Panc1 (cell line): ENCODE measurements around the gene CRYGD. TPM values are rescaled to one million over a fixed set of nuclear protein-coding genes. Genes with fewer than 3 reads are reported as not detected.
"Not testable (repeated sequence)": the region's sequence is repeated elsewhere in the genome, so short reads cannot be mapped to it uniquely, and the experiment has no call there.

Experiments used
- ATAC-seq: fragments of 200-7000 bp; cut with Tn5 transposase; 2 replicates; pipeline ENCODE4 v1.9.1; 2020; ENCODE audit warnings: mild to moderate bottlenecking, moderate library complexity
- BruUV-seq: library from RNA; stranded (reverse); fragments of 400-500 nt; replicated peaks from 2 replicates; lab custom pipeline; 2021; lab: Mats Ljungman, UMichigan
- CTCF ChIA-PET: fragments of 300-600 bp; sonication (Branson Sonifier 250); formaldehyde crosslinking; loops from one replicate; lab custom pipeline; 2022; ENCODE audit warnings: antibody characterized with exemption; lab: Charles Lee
- POLR2A ChIA-PET: fragments of 300-600 bp; sonication (Branson Sonifier 250); formaldehyde crosslinking; loops from one replicate; lab custom pipeline; 2022; ENCODE audit warnings: antibody characterized with exemption; lab: Charles Lee
- DNase-seq: peaks from one replicate; pipeline ENCODE4 v3.0.0-alpha.2; 2010; ENCODE audit warnings: low read depth, low spot score
- H3K27ac ChIP-seq: 2 replicates; pipeline ENCODE4 v1.5.1; 2011; ENCODE audit warnings: mild to moderate bottlenecking, low read length, inconsistent platforms
- H3K27me3 ChIP-seq: fragments of 200-500 bp; sonication (Bioruptor generic); 2 replicates; pipeline ENCODE4 v1.6.0; 2014; ENCODE audit warnings: low read length, inconsistent platforms; ENCODE audit not compliant: control insufficient read depth, insufficient read depth
- H3K36me3 ChIP-seq: fragments of 200-500 bp; sonication (Bioruptor generic); 2 replicates; pipeline ENCODE4 v1.5.1; 2014; ENCODE audit warnings: inconsistent platforms, mild to moderate bottlenecking, low read length, moderate library complexity; ENCODE audit not compliant: control insufficient read depth, insufficient read depth
- H3K4me1 ChIP-seq: 2 replicates; pipeline ENCODE4 v1.5.1; 2011; ENCODE audit warnings: inconsistent platforms, mild to moderate bottlenecking, low read length, moderate library complexity; ENCODE audit not compliant: control insufficient read depth, insufficient read depth
- H3K4me3 ChIP-seq, 2 experiments: 2 replicates each; pipeline ENCODE4 v1.5.1; 2011 to 2012; ENCODE audit warnings: low read depth in 2 of 2, low read length in 2 of 2, mild to moderate bottlenecking in 2 of 2, inconsistent platforms in 1 of 2, moderate library complexity in 1 of 2
- H3K9me3 ChIP-seq: fragments of 200-500 bp; sonication (Bioruptor generic); 2 replicates; pipeline ENCODE4 v1.5.1; 2014; ENCODE audit warnings: low read depth, mild to moderate bottlenecking, inconsistent platforms, low read length, moderate library complexity; ENCODE audit not compliant: control insufficient read depth, insufficient read depth
- POLR2AphosphoS5 ChIP-seq: IDR thresholded peaks from 2 replicates; pipeline ENCODE4 v1.6.1; 2012; ENCODE audit warnings: mild to moderate bottlenecking, low read depth, low read length, moderate library complexity
- SIN3A ChIP-seq: IDR thresholded peaks from 2 replicates; pipeline ENCODE4 v1.6.1; 2012; ENCODE audit warnings: low read depth, mild to moderate bottlenecking, low read length, moderate library complexity, borderline replicate concordance; ENCODE audit not compliant: insufficient read depth
- TCF7L2 ChIP-seq: IDR thresholded peaks from 2 replicates; pipeline ENCODE4 v1.6.1; 2011; ENCODE audit warnings: mild to moderate bottlenecking, low read depth, low read length, inconsistent platforms
- in situ Hi-C: cut with HindIII; loops from 2 replicates; pipeline ENCODE4 v1.10.0; 2016; ENCODE audit warnings: low sequenced_read_pairs, low pct_unique_long_range_greater_than_20kb
- intact Hi-C: fragments of 100-400 bp; cut with micrococcal nuclease; formaldehyde crosslinking; loops from one replicate; pipeline ENCODE4 v1.10.0; 2022; ENCODE audit not compliant: unreplicated experiment
- total RNA-seq: library from RNA; stranded (reverse); gene quantifications from one replicate; pipeline ENCODE4 v1.2.1, GENCODE V29; 2021; ENCODE audit not compliant: unreplicated experiment
- TF ChIP-seq, protein P1 (sequence below), 2 experiments: IDR thresholded peaks; 2 replicates each; pipeline ENCODE4 v1.6.1; 2011 to 2012; ENCODE audit warnings: low read depth in 2 of 2, control low read depth in 1 of 2, low read length in 1 of 2, mild to moderate bottlenecking in 1 of 2, moderate library complexity in 1 of 2; ENCODE audit not compliant: insufficient read depth in 1 of 2
- TF ChIP-seq, protein P2 (sequence below): fragments of 450-650 bp; IDR thresholded peaks from 2 replicates; pipeline ENCODE4 v1.5.1; 2017; ENCODE audit warnings: mild to moderate bottlenecking

The CRYGD gene
- total RNA-seq, 1 experiment from 2014 or later: not detected

DNA sequence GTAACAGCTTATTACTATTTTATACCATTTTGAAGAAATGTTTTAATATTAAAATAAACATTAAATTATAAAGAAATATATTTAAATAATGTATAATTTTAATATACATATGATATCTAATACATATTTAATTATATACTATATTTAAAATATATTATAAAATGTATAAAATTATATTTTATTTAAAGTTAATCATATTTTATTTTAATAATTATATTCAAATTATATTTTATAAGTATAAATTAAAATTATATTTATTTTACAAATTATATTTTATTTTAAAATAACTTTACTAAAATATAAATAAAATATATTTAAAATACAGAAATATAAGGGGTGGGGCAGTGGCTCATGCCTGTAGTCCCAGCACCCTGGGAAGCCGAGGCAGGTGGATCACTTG is 2.1 kb downstream of the CRYGD start:
- ATAC-seq (no peak), DNase-seq (no peak)
- H3K27me3 ChIP-seq: no peaks in the 10 kb centered on the region
- H3K27ac ChIP-seq: no peak overlapping the region
- no peak overlapping the region for H3K4me3 ChIP-seq
- H3K9me3 ChIP-seq: no peaks in the 10 kb centered on the region
- BruUV-seq: no TSS peak
- TF ChIP-seq POLR2AphosphoS5: no peak
- TF ChIP-seq, protein P1, sequence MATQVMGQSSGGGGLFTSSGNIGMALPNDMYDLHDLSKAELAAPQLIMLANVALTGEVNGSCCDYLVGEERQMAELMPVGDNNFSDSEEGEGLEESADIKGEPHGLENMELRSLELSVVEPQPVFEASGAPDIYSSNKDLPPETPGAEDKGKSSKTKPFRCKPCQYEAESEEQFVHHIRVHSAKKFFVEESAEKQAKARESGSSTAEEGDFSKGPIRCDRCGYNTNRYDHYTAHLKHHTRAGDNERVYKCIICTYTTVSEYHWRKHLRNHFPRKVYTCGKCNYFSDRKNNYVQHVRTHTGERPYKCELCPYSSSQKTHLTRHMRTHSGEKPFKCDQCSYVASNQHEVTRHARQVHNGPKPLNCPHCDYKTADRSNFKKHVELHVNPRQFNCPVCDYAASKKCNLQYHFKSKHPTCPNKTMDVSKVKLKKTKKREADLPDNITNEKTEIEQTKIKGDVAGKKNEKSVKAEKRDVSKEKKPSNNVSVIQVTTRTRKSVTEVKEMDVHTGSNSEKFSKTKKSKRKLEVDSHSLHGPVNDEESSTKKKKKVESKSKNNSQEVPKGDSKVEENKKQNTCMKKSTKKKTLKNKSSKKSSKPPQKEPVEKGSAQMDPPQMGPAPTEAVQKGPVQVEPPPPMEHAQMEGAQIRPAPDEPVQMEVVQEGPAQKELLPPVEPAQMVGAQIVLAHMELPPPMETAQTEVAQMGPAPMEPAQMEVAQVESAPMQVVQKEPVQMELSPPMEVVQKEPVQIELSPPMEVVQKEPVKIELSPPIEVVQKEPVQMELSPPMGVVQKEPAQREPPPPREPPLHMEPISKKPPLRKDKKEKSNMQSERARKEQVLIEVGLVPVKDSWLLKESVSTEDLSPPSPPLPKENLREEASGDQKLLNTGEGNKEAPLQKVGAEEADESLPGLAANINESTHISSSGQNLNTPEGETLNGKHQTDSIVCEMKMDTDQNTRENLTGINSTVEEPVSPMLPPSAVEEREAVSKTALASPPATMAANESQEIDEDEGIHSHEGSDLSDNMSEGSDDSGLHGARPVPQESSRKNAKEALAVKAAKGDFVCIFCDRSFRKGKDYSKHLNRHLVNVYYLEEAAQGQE (IDR thresholded peaks at IDR 0.05; ENCODE audit: insufficient read depth in 1 of 2, low read depth in 2 of 2, low read length in 1 of 2): no peak
- H3K4me1 ChIP-seq: no peaks in the 10 kb centered on the region
- ChIA-PET POLR2A (no interaction called here), CTCF (interaction anchor here (0.6 kb wide), 1 partner anchor 77 kb away, joined by 3 read pairs; no protein-coding TSS in a partner anchor)
- H3K36me3 ChIP-seq: no peaks in the 10 kb centered on the region; the same call in 1 of the 2 replicates
- in situ Hi-C loops (no loop called here), intact Hi-C loops (no loop called here)

DNA sequence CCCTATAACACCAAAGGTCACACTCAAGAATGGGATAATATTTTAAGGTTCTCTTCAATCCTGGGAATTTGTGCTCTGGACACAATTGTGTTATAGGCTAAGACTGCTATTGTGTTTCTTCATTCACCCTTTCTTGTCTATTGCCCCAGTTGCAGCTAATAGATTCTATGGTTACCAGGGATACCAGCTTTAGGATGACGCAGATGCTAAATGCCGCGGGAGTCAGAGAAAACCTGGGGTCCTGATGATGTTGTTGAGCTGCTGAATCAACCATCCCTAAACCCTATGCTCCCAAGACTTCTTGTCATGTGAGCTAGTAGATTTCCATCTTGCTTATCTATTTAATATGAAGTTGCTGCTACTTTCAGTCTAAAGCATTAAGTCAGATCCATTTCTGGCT is 5.4 kb downstream of the CRYGD start:
- intact Hi-C loops (no loop called here), in situ Hi-C loops (no loop called here)
- Histone ChIP-seq H3K4me1 (no peaks in the 10 kb centered on the region), H3K9me3 (no peaks in the 10 kb centered on the region), H3K36me3 (no peaks in the 10 kb centered on the region; the same call in 1 of the 2 replicates), H3K4me3 (no peak overlapping the region), H3K27me3 (no peaks in the 10 kb centered on the region), H3K27ac (no peak overlapping the region)
- CTCF ChIA-PET: no interaction called here
- ATAC-seq (no peak), DNase-seq (no peak)
- BruUV-seq: no TSS peak
- TF ChIP-seq, protein P1 (IDR thresholded peaks at IDR 0.05; ENCODE audit: insufficient read depth in 1 of 2, low read depth in 2 of 2, low read length in 1 of 2): no peak
- TF ChIP-seq POLR2AphosphoS5: no peak
- no peak for TF ChIP-seq SIN3A
- TF ChIP-seq, protein P2, sequence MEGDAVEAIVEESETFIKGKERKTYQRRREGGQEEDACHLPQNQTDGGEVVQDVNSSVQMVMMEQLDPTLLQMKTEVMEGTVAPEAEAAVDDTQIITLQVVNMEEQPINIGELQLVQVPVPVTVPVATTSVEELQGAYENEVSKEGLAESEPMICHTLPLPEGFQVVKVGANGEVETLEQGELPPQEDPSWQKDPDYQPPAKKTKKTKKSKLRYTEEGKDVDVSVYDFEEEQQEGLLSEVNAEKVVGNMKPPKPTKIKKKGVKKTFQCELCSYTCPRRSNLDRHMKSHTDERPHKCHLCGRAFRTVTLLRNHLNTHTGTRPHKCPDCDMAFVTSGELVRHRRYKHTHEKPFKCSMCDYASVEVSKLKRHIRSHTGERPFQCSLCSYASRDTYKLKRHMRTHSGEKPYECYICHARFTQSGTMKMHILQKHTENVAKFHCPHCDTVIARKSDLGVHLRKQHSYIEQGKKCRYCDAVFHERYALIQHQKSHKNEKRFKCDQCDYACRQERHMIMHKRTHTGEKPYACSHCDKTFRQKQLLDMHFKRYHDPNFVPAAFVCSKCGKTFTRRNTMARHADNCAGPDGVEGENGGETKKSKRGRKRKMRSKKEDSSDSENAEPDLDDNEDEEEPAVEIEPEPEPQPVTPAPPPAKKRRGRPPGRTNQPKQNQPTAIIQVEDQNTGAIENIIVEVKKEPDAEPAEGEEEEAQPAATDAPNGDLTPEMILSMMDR: no peak
- no peak for TF ChIP-seq TCF7L2
- POLR2A ChIA-PET: no interaction called here

DNA sequence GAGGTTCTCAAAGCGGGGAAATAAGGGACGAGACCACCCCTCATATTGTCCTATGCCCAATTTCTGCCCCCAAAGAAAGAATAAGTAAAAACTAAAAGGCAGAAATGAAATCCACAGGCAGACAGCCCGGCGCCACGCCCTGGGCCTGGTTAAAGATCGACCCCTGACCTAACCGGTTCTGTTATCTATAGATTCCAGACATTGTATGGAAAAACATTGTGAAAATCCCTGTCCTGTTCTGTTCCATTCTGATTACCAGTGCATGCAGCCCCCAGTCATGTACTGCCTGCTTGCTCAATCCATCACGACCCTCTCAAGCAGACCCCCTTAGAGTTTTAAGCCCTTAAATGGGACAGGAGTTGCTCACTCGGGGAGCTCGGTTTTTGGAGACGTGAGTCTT is 6.9 kb downstream of the CRYGD start:
- H3K4me1 ChIP-seq, H3K27ac ChIP-seq, H3K36me3 ChIP-seq, POLR2A ChIA-PET, CTCF ChIA-PET, intact Hi-C loops, H3K9me3 ChIP-seq, H3K4me3 ChIP-seq, H3K27me3 ChIP-seq, ATAC-seq, DNase-seq, BruUV-seq, in situ Hi-C loops: not testable (repeated sequence)
